HG03066 (cell line): ENCODE results near the gene ACTR2.
"Not testable (repeated sequence)": the region's sequence is repeated elsewhere in the genome, so short reads cannot be mapped to it uniquely, and the experiment has no call there.

Source experiments
- ATAC-seq: cut with Tn5 transposase; IDR thresholded peaks from one replicate; pipeline ENCODE4 v1.9.1; 2021; ENCODE audit warnings: low read depth; ENCODE audit not compliant: unreplicated experiment

The ACTR2 gene

DNA sequence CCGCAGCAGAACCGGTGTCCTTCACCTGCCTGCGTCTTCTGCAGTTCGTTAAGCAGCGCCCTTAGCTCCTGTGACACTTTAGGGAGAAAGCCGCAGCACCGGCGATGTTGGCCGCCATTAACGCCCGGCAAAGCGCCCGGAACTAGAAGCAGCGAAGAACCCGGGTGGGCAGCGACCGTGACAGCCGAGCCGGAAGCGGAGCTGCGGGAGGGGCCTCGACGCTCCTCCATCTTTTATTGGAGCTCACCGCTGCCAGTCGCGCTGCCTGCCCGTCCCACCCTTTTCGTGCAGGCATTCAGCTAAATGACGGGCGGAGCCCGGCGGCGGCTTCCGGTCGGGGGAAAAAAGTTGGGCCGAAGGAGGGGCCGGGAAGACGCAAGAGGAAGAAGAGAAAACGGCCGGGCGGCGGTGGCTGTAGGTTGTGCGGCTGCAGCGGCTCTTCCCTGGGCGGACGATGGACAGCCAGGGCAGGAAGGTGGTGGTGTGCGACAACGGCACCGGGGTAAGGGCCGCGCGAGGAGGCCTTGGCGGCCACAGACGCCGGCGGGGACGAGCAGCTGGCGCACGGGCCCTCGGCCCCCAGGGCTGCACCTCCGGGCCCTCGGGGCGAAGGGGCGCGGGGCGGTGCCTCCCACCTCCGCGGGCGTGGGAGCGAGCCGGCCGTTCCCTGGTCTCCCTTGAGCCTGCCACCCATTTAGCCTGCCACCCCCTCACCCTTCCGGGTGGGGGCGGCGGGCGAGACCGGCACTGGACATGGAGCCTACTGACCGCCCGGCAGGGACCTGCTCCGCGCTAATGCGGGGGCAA is at the start of gene ACTR2:
ACTR2 (plus strand) TSS at position 376 of the 807 bp plus-strand sequence; CDS start at position 455, 79 bp downstream.
- peak; percentile 81 for ATAC-seq

DNA sequence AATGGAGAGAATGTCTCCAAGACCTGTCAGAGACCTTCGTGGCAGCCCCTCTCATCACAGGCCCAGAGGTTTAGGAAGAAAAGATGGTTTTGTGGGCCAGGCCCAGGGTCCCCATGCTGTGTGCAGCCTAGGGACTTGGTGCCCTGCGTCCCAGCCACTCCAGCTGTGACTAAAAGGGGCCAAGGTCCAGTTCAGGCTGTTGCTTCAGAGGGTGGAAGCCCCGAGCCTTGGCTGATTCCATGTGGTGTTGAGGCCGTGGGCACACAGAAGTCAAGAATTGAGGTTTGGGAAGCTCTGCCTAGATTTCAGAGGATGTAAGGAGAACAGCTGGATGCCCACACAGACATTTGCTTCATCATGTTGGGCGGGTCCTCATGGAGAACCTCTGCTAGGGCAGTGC is 45.1 kb upstream of the ACTR2 start:
- no peak for ATAC-seq

DNA sequence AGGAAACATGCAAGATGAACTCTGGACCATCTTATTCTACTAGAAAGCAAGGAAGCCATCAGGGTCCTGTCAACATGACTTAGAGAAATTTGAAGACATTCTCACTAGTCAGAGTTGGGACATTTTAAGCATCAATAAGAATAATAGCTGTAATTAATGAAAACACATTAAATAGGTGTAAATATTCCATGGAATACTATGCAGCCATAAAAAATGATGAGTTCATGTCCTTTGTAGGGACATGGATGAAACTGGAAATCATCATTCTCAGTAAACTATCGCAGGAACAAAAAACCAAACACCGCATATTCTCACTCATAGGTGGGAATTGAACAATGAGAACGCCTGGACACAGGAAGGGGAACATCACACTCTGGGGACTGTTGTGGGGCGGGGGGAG is 44.2 kb upstream of the ACTR2 start:
- not testable (repeated sequence) for ATAC-seq

DNA sequence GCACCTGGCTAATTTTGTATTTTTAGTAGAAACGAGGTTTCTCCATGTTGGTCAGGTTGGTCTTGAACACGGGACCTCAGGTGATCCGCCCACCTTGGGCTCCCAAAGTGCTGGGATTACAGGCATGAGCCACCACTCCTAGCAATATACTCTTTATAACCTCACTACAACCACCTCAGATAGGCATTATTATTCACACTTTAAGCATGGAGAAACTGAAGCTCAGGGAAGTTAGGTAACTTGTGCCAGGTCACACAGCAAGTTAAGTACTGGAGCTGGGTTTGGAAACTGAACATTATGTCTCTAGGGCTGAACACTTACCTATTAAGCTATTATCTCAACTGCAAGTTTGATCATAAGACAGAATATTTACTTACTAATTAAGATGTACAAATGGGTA is 42.6 kb upstream of the ACTR2 start:
- ATAC-seq: no peak

DNA sequence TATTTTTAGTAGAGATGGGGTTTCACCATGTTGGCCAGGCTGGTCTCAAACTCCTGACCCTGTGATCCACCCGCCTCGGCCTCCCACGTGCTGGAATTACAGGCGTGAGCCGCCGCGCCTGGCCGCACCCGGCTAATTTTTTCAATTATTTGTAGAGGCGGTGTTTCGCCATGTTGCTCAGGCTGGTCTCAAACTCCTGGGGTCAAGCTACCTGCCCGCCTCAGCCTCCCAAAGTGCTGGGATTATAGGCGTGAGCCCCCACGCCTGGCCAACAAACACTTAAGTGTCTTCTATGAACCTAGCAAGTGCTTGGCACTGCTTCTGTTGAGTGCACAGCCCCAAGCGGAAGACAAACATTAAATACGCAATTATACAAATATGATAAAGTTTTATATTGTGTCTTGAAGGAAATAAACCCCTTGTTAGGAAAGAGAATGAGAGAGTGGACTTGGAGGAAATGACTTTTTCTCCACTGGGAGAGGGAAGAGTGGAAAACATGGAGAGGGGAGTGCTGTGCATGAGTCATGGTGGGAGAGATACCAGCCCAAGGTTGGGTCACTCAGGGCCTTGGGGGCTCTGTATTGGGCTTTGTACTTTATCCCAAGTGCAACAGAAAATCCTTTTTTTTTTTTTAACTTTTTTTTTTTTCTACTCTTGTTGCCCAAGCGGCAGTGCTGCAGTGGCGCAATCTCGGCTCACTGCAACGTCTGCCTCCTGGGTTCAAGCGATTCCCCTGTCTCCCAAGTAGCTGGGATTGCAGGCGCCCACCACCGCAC is 41.4 kb upstream of the ACTR2 start:
- ATAC-seq: no peak

DNA sequence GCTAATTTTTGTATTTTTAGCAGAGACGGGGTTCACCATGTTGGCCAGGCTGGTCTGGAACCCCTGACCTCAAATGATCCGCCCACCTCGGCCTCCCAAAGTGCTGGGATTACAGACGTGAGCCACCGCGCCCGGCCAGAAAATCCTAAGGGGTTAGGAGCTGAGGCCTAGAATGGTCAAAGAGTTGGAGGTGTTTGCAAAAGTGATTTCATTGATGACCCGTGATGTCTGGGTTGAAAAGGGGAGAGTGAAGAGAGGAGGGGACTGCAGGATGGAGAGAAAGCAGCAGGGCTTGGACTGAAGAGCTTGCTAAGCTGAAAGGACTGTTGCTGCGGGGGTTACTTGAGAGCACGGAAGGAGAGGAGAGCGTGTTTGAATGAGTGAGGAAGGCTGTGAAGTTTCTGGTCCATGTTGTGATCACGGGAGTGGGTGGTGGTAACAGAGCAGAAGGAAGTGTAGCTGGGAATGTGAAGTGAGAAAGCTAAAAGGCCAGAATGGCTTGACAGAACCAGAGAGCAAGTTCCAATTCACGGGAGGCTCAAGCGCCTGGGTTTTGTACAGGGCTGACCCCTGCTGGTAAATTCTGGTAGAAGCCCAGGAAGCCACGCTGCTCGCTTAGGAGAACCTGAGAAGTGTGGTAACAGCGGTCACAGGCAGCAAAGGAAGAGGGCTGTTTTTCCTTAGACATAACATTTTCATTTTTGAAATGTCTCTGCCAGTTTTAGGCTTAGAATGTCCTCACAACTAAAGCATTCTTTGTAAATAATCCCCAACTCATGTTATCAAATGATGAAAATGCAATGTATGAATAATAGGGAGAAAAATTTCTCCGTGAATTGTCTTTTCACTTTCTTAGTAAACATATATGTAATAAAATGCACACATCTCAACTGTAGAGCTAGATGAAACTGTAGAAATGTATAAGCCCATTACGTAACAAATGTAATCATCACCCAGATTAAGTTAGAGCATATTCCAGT is 40.5 kb upstream of the ACTR2 start:
- peak; percentile 70 for ATAC-seq

DNA sequence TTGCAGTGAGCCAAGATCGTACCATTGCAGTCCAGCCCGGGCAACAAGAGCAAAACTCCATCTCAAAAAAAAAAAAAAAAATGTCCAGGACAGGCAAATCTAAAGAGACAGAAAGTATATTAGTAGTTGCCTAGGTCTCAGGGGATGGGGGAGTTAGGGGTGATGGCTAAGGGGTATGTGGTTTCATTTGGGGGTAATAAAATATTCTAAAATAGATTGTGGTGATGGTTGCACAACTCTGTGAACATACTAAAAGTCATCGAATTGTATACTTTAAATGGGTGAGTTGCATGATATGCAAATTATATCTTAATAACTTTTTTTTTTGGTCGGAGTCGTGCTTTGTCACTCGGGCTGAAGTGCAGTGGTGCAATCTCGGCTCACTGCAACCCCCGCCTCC is 34.2 kb upstream of the ACTR2 start:
- no peak for ATAC-seq

DNA sequence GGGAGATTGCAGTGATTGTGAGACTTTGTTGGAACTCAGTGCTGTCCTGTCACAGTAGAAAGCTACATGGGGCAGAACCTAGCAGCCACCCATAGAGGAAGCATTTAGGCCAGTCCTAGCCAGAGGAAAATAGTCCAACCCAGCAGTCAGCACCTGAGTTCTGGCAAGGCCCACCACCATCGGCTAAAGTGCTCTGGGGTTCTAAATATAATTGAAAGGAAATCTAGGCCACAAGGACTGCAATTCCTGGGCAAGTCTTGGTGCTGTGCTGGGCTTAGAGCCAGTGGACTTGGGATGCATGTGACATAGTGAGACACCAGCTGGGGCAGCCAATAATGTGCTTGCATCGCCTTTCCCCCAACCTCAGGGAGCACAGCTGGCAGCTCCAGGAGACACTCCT is 28.9 kb upstream of the ACTR2 start:
- no peak for ATAC-seq

DNA sequence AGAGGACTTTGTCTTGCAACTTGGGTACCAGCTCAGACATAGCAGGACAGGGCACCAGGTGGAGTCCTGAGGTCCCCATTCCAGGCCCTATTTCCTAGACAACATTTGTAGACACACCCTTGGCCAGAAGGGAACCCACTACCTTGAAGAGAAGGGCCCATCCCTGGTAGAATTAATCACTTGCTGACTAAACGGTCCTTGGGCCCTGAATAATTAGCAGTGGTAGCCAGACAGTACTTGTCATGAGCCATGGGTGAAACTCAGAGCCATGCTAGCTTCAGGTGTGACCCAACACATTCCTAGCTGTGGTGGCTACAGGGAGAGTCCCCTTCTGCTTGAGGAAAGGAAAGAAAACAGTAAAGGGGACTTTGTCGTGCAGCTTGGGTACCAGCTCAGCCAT is 28.5 kb upstream of the ACTR2 start:
- no peak for ATAC-seq

DNA sequence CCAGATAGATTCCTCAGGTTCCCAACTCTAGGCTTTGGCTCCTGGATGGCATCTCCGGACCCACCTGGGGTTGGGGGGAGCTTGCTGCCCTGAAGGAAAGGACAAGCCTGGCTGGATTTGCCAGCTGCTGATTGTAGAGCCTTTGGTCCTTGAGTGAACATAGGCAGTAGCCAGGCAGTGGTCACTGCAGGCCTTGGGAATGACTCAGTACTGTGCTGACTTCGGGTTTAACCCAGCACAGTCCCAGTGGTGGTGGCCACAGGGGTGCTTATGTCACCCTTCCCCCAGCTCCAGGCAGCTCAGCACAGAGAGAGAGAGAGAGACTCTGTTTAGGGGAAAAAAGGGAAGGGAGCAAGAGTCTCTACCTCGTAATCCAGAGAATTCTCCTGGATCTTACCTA is 27.7 kb upstream of the ACTR2 start:
- no peak for ATAC-seq

DNA sequence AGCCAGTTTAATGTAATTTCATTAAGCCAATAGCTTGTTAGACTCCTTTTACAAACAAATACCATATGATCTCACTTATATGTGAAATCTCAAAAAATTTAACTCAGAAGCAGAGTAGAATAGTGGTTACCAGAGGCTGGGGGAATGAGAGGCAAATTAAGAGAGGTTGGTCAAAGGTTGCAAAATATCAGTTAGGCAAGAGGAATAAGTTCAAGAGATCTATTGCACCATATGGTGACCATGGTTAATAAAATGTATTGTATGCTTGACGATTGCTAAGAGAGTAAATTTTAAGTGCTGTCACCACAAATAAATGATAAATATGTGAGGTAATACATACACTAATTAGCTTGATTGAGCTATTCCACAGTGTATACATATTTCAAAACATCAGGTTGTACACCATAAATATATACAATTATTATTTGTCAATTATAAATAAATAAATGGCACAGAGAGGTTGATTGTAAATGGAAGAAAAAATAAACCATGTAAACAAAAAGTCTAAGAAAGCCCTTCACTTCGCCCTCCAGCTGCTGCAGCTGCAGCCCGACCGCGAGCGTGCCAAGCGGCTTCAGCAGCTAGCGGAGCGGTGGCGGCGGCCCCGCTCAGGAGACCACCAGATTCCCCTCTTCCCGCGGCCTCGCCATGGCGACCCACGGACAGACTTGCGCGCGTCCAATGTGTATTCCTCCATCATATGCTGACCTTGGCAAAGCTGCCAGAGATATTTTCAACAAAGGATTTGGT is 23.0 kb upstream of the ACTR2 start:
- ATAC-seq: no peak

DNA sequence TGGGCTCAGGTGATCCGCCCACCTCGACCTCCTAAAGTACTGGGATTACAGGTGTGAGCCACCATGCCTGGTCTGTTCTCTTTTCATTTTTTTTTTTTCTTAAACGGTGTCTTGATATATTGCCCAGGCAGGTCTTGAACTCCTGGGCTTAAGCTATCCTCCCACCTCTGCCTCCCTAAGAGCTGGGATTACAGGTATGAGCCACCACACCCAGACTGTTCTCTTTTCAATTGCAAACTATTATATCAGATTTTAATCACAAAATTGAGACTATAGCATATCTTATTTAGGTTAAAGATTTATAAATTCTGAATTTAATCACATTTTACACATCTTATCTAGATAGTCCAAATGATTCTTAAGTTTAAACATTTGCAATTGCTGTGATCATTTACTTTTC is 15.5 kb upstream of the ACTR2 start:
- ATAC-seq: no peak

DNA sequence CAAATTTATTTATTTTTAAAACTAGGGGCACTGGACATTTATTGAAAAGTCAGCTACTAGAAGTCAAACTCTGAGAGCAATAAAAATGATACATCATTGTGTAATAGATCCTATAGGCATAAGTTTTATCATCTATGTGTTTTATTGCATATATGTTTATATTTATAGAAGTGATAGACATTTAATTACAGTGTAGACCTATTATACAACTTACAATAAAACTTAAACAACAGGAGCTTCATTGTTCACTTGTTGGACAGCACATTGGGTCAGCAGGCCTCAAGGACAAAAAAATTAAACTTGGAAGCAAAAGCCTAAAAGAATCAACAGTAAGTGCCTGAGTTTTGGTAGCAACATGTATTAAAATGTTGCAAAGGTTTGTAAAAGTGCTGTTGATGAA is 15.0 kb upstream of the ACTR2 start:
- no peak for ATAC-seq

DNA sequence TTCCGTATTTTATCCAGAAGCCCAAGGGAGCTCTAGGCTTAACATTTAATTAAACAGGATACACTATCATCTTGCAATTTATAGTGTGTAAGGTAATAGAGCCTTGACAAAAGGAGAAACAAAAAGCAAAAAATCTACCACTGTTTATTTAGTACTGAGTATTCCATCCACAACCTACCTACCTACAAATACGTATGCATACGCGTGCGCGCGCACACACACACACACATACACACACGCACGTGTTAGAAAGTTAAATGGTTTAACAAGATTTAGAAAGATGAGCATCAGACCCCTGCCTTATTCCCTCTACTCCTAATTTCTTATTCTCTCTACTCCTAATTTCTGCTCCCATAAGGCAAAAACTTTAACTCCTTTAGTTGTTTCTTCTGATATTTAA is 14.6 kb upstream of the ACTR2 start:
- ATAC-seq: no peak

DNA sequence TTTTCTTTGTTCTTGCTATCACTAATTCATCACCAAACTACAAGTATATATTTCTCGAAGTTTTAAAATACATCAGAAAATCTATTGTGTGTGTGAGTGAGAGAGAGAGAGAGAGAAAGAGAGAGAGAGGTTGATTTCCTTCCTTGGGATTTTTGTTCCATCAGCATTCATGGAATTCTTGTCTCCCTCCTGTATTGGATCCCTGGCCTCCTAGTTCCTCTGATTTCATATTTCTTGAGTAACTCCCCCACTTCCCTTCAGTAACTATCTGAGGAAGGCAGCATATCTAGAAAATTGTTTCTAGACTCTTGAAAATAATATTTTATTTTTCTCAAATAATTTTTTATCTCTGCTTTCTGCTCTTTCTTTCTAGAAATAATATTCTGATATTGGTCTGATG is 13.3 kb upstream of the ACTR2 start:
- no peak for ATAC-seq

DNA sequence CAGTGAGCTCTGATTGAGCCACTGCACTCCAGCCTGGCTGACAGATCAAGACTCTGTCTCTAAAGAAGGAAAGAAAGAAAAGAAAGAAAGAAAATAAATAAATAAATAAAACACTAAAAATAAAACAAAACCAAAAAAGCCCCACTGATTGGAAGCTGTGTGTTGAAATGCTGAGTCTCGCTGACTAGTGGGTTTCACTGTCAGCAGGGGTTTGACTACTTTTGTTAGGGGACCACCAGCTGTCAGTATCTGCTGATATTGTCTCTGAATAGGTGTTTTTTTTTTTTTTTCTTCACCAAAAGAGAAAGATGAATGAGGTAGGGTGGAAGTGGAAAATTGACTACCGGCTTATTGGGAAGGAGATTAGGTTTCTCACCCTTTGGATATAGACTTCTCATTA is 12.8 kb upstream of the ACTR2 start:
- no peak for ATAC-seq

DNA sequence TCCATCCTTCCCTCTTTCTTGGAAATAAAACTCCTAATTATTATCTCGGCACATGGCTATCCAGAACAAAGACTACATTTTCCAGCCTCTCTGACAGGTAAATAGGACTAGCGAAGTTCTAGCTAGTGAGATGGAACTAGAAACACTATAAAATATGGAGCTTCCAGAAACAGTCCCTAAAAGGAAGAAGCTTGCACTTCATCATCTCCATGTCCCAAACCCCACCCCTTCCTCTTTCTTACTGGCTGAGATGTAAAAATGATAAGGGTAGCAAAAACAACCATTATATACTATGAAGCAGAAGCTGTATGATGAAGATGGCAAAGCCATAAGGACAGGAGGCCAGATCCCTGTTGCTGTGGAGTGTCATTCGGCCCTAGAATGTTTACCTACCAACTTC is 11.7 kb upstream of the ACTR2 start:
- ATAC-seq: no peak

DNA sequence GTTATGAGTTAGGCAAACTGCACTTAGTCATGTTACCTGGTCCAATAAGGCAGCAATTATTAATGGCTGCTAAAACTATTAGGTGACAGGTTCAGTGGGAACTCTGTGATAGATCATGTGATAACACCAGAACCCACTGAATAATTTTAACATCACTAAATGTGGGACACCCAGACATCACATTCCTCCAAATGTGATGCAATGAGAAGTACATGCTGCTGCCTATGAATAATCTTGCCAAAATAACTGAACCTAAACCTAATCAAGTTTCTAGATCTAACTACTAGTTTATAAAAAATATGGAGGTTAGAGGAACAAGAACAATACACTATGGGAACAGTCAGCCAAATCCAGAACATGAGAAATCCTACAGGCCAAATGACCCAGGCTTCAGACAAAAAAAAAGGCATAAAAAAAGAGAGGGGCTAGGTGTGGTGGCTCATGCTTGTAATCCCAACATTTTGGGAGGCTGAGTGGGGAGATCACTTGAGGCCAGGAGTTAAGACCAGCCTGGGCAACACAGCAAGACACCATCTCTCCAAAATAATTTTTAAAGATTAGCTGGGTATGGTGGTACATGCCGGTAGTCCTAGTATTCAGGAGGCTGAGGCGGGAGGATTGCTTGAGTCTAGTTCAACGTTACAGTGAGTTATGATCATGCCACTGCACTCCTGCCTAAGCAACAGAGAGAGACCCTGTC is 7.0 kb upstream of the ACTR2 start:
- ATAC-seq: no peak

DNA sequence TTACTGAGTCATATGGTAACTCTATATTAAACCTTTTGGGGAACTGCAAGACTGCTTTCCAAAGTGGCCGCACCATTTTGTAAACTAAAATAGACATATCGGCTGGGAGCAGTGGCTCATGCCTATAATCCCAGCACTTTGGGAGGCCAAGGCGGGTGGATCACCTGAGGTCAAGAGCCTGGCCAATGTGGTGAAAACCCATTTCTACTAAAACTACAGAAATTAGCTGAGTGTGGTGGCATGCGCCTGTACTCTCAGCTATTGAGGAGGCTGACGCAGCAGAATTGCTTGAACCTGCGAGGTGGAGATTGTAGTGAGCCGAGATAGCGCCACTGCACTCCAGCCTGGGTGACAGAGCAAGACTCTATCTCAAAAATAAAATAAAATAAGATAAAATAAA is 6.4 kb upstream of the ACTR2 start:
- not testable (repeated sequence) for ATAC-seq
